Heart left ventricle (tissue), 13 donors: ENCODE measurements around the gene C16orf89.

ENCODE experiments used
- CTCF ChIP-seq, 12 donors: fragments of 200-600 bp; sonication (generic) in 4 of 12; IDR thresholded peaks; one replicate each; pipeline versions ENCODE4 v1.5.0 to v1.8.0; 2018 to 2022; ENCODE audit warnings: antibody characterized with exemption in 12 of 12, mild to moderate bottlenecking in 5 of 12
- POLR2A ChIP-seq, 2 donors: fragments of 450-650 bp; IDR thresholded peaks; one replicate each; pipeline ENCODE4 v1.6.1; 2017; ENCODE audit warnings: antibody characterized with exemption in 2 of 2, mild to moderate bottlenecking in 2 of 2, moderate library complexity in 2 of 2
- donor health status: ischemic (EF 13 %, LVEDD 7.1; RV severe dilation, severe dysfunction).
- donor health status: DM: no; HTN: yes; CAD: no.
- donor health status: DM: no; HTN: no; CAD: no.
- donor health status: ischemic (EF 25% LVEDD 6.9; RV normal size, moderate dysfunction).
- donor health status: ischemic (EF 25% LVEDD 5.7; RV mildly dilated, moderate dysfunction).
- donor health status: ischemic (EF 35%, LVEDD 5.7; RV mildly dilated, moderate dysfunction).
- donor health status: nonischemic (EF 11% LVEDD 7.7; RV severe dilation, severe dysfunction).
- donor health status: DM: yes; HTN: yes; CAD: no.
- donor health status: PGD.
- donor health status: ischemic (EF 29% LVEDD 5.4; RV normal size, mild dysfunction).
- donor health status: nonischemic (EF 23%, LVEDD 6.1; RV moderate dilation, normal function).

- TF ChIP-seq POLR2A (IDR thresholded peaks at IDR 0.05): no peak
- no peak for TF ChIP-seq CTCF (IDR thresholded peaks at IDR 0.05)
Measured at GRCh38 chr16:5045499-5046115, 20.1 kb downstream of the C16orf89 start.
